ES-I3 (cell line): Measurements from ENCODE around the gene CATSPER4.
A peak's percentile ranks its signal among the peaks of the same experiment; 100 is the strongest.
"Not testable (repeated sequence)": the region's sequence is repeated elsewhere in the genome, so short reads cannot be mapped to it uniquely, and the experiment has no call there.

Source experiments
- H3K36me3 ChIP-seq: 2 replicates; pipeline ENCODE4 v1.6.1; 2013; ENCODE audit warnings: mild to moderate bottlenecking, low read length, control low read depth, moderate library complexity; ENCODE audit not compliant: insufficient read depth
- H3K4me1 ChIP-seq: 2 replicates; pipeline ENCODE4 v1.6.1; 2013; ENCODE audit warnings: mild to moderate bottlenecking, control low read depth, low read length; ENCODE audit not compliant: insufficient read depth
- H3K9ac ChIP-seq: 2 replicates; pipeline ENCODE4 v1.6.1; 2013; ENCODE audit warnings: low read depth, mild to moderate bottlenecking, low read length, moderate library complexity
- H3K9me3 ChIP-seq: 2 replicates; pipeline ENCODE4 v1.6.1; 2013; ENCODE audit warnings: mild to moderate bottlenecking, low read length, moderate library complexity; ENCODE audit not compliant: control insufficient read depth, insufficient read depth

Gene CATSPER4

DNA sequence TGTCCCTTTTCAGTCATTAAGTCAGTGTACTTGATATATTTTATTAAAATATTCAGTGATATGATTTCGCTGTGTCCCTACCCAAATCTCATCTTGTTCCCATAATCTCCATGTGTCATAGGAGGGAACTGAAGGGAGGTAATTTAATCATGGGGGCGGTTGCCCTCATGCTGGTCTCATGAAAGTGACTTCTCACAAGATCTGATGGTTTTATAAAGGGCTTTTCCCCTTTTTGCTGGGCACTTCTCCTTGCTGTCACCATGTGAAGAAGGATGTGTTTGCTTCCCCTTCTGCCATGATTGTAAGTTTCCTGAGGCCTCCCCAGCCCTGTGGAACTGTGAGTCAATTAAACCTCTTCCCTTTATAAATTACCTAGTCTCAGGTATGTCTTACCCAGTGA lies 40.3 kb downstream of the CATSPER4 start:
- H3K9me3 ChIP-seq, H3K4me1 ChIP-seq, H3K9ac ChIP-seq, H3K36me3 ChIP-seq: not testable (repeated sequence)

DNA sequence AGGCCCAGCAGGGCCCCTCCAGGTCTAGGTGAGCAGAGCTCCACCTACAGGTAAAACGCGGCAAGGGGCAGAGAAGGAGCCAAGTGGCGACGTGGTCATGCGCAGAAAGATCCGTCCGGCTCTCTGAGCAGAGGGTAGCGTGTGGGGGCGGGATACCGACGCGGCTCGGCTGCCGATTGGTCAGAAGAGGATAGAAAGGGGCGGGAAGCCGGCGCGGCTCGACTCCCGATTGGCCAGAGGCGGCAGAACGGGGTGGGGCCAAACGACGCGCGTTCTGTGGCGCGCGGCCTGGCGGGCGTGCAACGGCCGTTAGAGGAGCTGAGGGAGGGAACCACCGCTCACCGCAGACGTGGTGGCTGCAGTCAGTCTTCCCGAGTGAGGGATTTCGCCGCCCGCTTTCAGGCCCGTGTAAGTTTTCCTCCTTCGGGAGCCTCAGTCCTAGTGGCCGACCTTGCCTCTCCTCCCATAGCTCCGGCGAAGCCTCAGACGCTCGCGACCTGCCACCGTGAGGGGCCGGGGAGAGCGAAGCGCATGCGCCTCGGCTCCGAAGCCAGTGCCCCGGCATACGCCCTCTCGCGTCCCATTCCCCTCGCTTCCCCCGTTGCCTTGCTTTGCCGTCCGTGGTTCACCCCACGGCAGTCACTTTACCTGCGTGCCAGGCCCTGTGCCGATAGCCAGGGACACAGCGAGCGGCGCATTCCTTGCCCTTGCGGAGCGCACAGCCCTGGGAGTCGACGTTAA lies 43.7 kb downstream of the CATSPER4 start, which contains the start of gene CEP85:
TSS of gene CEP85 (plus strand) at position 298 of the 741 bp plus-strand sequence. CDS start 5,584 bp downstream, outside the sequence.
- peaks cover 4% of the 10 kb centered on the region; the same call in 1 of the 2 replicates for H3K4me1 ChIP-seq
- H3K9me3 ChIP-seq: no peaks in the 10 kb centered on the region
- H3K9ac ChIP-seq: peak within 1 kb of the TSS; percentile 76
- no peaks in the 10 kb centered on the region for H3K36me3 ChIP-seq

DNA sequence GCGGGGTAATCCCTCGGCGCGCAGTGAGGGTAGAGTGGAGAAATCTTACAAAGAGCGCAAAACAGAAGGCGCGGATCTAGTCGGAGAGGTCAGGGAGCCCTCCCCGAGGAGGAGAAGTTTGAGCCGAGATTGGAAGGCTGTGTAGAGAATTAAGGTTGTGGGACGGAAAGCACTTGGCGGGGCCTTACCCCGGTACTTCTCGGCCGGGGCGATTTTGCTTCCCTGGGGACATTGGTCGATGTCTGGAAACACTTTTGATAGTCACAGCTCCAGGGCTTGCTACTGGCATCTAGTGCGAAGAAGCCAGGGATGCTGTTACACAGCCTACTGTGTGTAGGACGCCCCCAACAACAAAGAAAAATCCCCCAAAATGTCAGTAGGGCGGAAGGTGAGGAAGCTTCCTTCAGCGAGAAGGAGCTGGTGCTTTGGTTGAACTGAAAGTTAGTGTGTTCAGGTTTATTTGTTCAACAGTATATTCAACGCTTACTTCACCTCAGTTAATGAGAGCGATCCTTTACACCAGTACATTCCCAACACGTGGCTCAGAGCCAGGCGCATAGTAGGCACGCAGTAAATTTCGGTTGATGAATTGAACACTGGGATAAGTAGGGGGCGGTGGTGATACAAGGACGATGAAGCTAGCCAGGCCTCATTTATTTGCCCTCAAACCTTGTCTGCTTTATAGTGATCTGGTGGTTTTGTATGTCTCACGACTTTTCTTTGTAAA lies 44.4 kb downstream of the CATSPER4 start:
- Histone ChIP-seq H3K9ac (peak overlapping the region; percentile 76), H3K36me3 (no peaks in the 10 kb centered on the region), H3K4me1 (peaks cover 4% of the 10 kb centered on the region; the same call in 1 of the 2 replicates), H3K9me3 (no peaks in the 10 kb centered on the region)

DNA sequence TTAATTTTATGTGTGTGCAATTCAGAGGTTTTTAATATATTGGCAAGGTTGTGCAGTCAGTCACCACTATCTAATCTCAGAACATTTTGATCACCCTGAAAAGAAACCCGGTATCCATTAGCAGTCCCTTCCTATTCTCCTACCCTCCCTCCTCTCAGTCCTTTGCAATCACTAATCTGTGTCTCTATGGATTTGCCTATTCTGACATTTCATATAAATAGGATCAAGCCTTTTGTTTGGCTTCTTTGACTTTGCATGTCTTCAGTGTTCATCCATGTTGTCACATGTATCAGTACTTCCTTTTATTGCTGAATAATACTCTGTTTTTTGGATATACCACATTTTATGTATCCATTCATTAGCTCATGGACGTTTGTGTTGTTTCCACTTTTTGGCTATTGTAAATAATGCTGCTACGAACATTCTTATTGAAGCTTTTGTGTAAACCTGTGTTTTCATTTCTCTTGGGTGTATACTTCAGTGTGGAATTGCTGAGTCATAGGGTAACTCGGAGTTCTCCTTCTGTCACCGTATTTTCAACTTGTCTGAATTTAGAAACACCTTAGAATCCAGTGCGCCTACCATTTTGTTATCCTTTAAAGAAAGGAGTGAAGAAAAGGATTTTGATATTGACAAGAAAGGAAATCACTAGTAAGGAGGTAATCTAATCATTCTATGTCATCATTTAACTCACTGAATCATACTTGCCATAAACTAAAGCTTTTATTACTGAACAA lies 47.0 kb downstream of the CATSPER4 start:
- peaks cover 4% of the 10 kb centered on the region; the same call in 1 of the 2 replicates for H3K4me1 ChIP-seq
- H3K9ac ChIP-seq: no peak overlapping the region
- H3K9me3 ChIP-seq: no peaks in the 10 kb centered on the region
- H3K36me3 ChIP-seq: peaks cover 4% of the 10 kb centered on the region; the same call in 1 of the 2 replicates

DNA sequence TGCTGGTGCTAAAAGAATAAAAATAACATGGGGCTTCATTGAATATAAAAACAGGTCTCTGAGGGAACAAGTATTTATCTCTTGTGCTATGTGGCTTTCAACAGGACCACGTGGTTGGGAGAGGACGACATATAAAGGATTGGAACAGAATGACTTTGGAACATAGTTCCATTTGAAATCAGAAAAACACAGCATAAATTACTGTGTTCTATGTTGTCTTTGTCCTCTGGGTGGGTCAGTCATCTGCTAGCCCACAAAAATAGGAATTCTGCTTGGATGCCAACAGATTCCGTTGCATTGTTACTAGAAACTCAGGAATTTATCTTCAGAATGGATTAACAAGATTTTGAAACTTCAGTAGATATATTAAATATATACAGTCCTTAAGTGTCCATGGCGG lies 49.5 kb downstream of the CATSPER4 start:
- H3K9ac ChIP-seq: no peak overlapping the region
- no peaks in the 10 kb centered on the region for H3K9me3 ChIP-seq
- H3K4me1 ChIP-seq: peaks cover 4% of the 10 kb centered on the region; the same call in 1 of the 2 replicates
- H3K36me3 ChIP-seq: peaks cover 6% of the 10 kb centered on the region; the same call in 1 of the 2 replicates
